Measurements from ENCODE around the gene CHAF1A. TPM values are rescaled to one million over a fixed set of nuclear protein-coding genes. Genes with fewer than 3 reads are reported as not detected.

The CHAF1A gene
- total RNA-seq, 4 donors from 2014 or later, result 9.0 to 25.9 (median 12.6) TPM

DNA sequence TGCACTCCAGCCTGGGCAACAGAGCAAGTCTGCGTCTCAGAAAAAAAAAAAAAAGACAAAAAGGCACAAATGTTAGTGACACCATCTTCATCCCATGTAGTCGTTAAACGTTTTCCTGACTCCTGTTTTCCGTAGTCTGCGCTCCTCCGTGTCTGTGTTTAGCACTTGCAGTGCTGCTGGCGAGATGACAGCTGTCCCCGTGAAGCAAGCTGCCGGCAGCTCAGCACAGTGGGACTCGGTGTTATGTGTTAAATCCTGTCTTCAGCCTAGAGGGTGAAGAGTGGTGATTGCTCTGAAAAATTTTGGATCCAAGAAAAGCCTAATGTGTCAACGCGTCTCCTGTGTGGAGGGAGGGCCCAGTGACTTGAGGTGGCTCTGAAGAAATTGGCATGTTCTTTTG is 36.8 kb downstream of the CHAF1A start:
- no peak overlapping the region for H3K4me3 ChIP-seq (ENCODE audit: low read depth, poor library complexity, severe bottlenecking)
- WGBS, 2 donors, result 87 to 88% methylated on average over 12 of the region's 12 CpGs
- intact Hi-C loops (cut with DNase I; ENCODE audit: low total_unique reads), result no loop called here
- TF ChIP-seq, protein P1, sequence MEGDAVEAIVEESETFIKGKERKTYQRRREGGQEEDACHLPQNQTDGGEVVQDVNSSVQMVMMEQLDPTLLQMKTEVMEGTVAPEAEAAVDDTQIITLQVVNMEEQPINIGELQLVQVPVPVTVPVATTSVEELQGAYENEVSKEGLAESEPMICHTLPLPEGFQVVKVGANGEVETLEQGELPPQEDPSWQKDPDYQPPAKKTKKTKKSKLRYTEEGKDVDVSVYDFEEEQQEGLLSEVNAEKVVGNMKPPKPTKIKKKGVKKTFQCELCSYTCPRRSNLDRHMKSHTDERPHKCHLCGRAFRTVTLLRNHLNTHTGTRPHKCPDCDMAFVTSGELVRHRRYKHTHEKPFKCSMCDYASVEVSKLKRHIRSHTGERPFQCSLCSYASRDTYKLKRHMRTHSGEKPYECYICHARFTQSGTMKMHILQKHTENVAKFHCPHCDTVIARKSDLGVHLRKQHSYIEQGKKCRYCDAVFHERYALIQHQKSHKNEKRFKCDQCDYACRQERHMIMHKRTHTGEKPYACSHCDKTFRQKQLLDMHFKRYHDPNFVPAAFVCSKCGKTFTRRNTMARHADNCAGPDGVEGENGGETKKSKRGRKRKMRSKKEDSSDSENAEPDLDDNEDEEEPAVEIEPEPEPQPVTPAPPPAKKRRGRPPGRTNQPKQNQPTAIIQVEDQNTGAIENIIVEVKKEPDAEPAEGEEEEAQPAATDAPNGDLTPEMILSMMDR (IDR thresholded peaks at IDR 0.05), result no peak
- no peak for TF ChIP-seq POLR2A (IDR thresholded peaks at IDR 0.05)
- no peak for DNase-seq (ENCODE audit: low spot score in 2 of 2)

GRCh38 chr19:4441994-4442818 is 39.8 kb downstream of the CHAF1A start:
- DNase-seq (ENCODE audit: low spot score in 2 of 2), result no peak
- no peak overlapping the region for H3K4me3 ChIP-seq (ENCODE audit: low read depth, poor library complexity, severe bottlenecking)
- no peak for TF ChIP-seq POLR2A (IDR thresholded peaks at IDR 0.05)
- TF ChIP-seq, protein P1 (IDR thresholded peaks at IDR 0.05), result no peak
- 77 to 82% methylated on average over 22 of the region's 22 CpGs for WGBS, 2 donors
- intact Hi-C loops (cut with DNase I; ENCODE audit: low total_unique reads), result no loop called here

GRCh38 chr19:4442819-4443146 is 40.3 kb downstream of the CHAF1A start:
- WGBS, 2 donors, result 77 to 85% methylated on average over 7 to 10 of the region's 10 CpGs
- intact Hi-C loops (cut with DNase I; ENCODE audit: low total_unique reads), result no loop called here
- TF ChIP-seq POLR2A (IDR thresholded peaks at IDR 0.05), result no peak
- TF ChIP-seq, protein P1 (IDR thresholded peaks at IDR 0.05), result no peak
- H3K4me3 ChIP-seq (ENCODE audit: low read depth, poor library complexity, severe bottlenecking), result no peak overlapping the region
- no peak for DNase-seq (ENCODE audit: low spot score in 2 of 2)

DNA sequence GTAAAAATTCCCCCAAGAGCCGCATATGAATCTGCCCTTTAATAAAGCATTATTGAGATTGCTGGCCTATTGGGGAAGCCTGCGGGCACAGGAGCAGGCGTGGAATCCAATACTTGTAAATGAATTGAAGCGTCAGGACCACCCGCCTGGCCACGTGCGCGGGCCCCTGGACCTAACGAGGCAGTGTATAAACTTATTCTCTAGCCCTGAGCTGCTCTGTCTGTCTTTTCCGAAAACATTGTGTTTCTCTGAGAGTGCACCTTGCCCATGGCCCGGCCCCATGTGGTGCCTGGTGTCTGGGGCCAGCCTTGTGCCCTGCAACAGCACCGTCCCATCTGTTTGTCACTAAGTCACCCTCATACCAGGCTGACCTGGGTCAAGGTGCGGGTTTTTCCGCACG is 40.7 kb downstream of the CHAF1A start:
- no peak for TF ChIP-seq POLR2A (IDR thresholded peaks at IDR 0.05)
- TF ChIP-seq, protein P1 (IDR thresholded peaks at IDR 0.05), result no peak
- intact Hi-C loops (cut with DNase I; ENCODE audit: low total_unique reads), result no loop called here
- no peak overlapping the region for H3K4me3 ChIP-seq (ENCODE audit: low read depth, poor library complexity, severe bottlenecking)
- DNase-seq (ENCODE audit: low spot score in 2 of 2), result no peak
- WGBS, 2 donors, result 86 to 90% methylated on average over 15 of the region's 15 CpGs

DNA sequence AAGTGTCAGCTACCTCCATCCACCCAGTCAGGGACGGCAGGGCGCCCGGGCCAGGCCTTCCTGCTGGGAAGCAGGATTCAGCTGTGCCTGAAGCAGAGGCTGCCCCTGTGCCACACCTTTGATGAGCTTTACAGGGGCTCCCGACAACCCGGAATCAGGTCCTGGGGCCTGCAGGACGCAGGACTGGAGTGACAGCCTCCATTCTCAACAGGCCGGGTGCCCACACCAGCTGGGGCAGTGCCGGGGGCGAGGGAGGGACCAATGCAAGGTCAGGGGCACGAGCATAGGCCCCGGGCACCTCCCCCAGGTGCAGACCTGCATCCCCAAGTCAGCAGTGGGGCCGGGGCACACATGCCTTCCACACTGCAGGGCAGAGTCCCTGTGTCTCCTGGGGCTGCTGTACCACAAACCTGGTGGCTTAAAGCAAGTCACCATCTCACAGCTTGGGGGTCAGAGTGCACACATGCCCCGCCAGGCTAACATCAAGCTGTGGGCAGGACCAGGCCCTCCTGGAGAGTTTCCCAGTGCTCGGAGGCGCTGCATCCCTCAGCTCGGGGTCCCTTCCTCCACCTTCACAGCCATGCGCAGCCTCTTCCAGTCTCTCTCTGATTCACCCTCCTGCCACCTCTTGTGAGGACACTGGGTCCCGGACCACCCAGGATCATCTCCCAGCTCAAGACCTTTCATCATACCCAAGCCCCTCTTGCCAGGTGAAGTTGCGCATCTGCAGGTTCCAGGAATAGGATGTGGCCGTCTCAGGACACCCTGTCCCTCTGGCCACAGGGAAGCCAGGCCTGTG is 41.7 kb downstream of the CHAF1A start:
- 78 to 85% methylated on average over 12 to 20 of the region's 20 CpGs for WGBS, 2 donors
- intact Hi-C loops (cut with DNase I; ENCODE audit: low total_unique reads), result no loop called here

More for the DNA sequence above, 41.7 kb downstream of the CHAF1A start:
- no peak overlapping the region for H3K4me3 ChIP-seq (ENCODE audit: low read depth, poor library complexity, severe bottlenecking)
- no peak for DNase-seq (ENCODE audit: low spot score in 2 of 2)
- no peak for TF ChIP-seq POLR2A (IDR thresholded peaks at IDR 0.05)
- TF ChIP-seq, protein P1 (IDR thresholded peaks at IDR 0.05), result no peak
